ENCODE data around the gene TIRAP. TPM values are rescaled to one million over a fixed set of nuclear protein-coding genes. Genes with fewer than 3 reads are reported as not detected.
A peak's percentile ranks its signal among the peaks of the same experiment; 100 is the strongest.
"Not testable (repeated sequence)": the region's sequence is repeated elsewhere in the genome, so short reads cannot be mapped to it uniquely, and the experiment has no call there.

The TIRAP gene
- total RNA-seq, 1 donor from 2014 or later = 7.2 TPM

DNA sequence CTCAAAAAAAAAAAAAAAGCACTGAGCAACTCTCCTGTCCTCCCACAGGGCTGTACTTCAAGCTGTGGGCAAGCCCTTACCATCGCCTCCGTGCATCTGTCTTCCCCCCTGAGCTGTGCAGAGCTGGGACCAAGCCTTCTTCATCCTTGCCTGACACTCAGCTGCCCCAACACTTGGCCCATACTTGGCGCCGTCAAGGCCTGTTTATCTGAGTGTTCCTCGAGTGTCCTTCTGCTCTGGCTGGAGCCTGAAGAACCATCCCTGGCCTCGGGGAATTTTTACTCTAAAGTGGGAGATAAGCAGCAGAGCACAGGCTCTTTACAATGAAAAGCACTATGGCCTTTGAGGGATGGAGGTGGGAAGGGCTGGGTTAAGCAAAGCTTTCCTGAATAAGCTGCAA is 1.6 kb upstream of the TIRAP start:
- ATAC-seq (ENCODE audit: poor library complexity) = no peak
- intact Hi-C loops (cut with DNase I) = no loop called here
- no peak for DNase-seq

DNA sequence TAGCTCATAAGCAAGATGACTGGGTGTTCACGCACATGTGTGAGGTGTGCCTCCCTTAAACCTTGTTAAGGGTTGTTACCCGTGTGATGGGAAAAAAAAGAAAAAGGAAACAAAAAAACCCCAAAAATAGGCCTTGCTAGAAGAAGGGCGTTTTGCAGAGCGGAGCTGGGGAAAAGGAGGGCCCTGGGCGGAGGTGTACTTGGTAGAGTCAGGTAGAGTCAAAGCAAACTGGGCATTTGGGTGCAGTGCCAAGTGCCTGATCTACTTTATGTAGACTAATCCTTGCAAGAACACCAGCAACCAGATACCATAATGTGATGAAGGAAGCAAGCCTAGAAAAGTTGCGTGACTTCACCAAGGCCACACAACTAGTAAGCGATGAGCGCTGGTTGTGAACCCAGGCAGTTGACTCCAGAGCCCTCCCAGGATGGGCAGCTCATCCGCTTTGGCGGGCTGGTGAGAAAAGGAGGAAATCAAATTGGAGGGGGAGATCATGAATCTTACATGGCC is 1.2 kb upstream of the TIRAP start:
- ATAC-seq (ENCODE audit: poor library complexity) (no peak), DNase-seq (no peak)
- intact Hi-C loops (cut with DNase I) = no loop called here

DNA sequence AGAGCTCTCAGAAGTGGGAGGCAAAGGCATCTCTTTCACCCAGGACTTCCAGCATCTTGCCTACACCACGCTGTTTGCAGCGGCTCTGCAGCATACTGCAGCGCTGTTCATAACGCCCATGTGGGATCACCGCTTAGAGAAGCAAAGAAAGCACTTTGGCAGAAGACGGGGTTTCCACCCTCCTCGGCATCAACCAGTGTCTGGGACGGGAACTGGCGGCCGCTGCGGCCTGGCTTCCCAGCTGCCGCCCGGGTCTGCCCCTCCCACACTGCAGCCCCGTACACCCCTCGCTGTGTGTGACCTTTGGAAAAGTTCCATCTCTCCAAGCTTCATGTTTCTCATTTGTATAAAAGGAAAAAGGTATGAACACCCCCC is 545 bp upstream of the TIRAP start:
- ATAC-seq (ENCODE audit: poor library complexity) (peak; percentile 85), DNase-seq (peak; percentile 75)
- intact Hi-C loops (cut with DNase I) = no loop called here

DNA sequence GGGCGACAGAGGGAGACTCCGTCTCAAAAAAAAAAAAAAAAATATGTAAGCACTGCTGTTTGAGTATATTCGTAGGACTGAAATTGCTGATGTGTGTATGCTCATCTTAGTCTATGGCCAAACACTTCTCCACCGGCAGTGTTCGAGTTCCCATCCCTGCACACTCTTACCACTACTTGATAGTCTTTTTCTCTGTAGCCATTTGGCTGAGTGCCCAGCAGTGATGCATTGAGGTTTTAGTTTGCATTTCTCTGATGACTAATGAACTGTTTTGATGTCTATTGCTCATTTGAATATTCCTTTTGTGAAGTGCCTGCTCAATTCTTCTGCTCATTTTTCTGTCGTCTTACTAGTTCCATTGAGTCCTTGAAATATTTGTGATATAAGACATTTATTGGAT is 1.9 kb downstream of the TIRAP start:
- intact Hi-C loops (cut with DNase I) = no loop called here
- peak; percentile 55 for DNase-seq

GRCh38 chr11:126288237-126288636 is 5.3 kb downstream of the TIRAP start:
- ATAC-seq (ENCODE audit: poor library complexity) (no peak), DNase-seq (no peak)
- intact Hi-C loops (cut with DNase I) = no loop called here

More for the DNA sequence above, 1.9 kb downstream of the TIRAP start:
- ATAC-seq (ENCODE audit: poor library complexity) = no peak

DNA sequence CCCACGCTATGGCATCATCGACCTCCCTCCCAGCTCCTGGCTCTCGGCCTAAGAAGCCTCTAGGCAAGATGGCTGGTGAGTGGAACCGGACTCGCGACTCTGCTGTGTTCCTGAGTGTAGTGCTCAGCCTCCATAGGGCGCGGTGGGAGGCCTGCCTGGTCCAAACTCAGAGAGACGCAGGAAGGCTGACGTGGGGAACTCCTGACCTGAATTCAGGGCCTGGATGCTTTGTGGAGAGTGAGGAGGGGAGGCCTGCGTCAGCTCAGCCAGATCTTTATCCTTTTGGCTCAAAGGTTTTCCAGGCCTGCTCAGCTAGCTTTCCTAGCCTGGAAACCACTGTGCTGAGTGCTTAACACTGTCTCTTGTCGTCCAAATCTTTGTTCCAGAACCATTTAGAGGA is 8.0 kb downstream of the TIRAP start:
- DNase-seq (no peak), ATAC-seq (ENCODE audit: poor library complexity) (no peak)
- intact Hi-C loops (cut with DNase I) = no loop called here

DNA sequence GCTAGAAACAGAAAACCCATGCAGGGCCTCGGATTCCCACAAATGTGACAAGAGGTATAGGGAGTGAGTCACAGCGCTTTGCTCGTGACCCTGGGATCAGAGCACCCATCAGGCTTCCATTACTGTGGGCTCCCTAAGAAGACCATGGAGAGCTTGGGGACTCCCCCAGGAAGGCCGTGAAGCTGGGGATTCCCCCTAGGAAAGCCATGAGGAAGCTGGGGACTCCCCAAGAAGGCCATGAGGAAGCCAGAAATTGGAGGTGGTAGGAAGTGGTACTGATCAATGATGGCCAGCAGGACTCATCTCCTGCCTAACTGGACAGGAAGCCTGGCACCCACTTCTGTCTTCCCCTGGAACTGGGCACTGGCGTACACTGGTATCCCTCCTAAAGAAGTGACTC is 10.8 kb downstream of the TIRAP start:
- DNase-seq = no peak
- no peak for ATAC-seq (ENCODE audit: poor library complexity)
- intact Hi-C loops (cut with DNase I) = no loop called here

GRCh38 chr11:126297004-126297403 is 14.1 kb downstream of the TIRAP start:
- intact Hi-C loops (cut with DNase I) = no loop called here
- DNase-seq (no peak), ATAC-seq (ENCODE audit: poor library complexity) (no peak)

DNA sequence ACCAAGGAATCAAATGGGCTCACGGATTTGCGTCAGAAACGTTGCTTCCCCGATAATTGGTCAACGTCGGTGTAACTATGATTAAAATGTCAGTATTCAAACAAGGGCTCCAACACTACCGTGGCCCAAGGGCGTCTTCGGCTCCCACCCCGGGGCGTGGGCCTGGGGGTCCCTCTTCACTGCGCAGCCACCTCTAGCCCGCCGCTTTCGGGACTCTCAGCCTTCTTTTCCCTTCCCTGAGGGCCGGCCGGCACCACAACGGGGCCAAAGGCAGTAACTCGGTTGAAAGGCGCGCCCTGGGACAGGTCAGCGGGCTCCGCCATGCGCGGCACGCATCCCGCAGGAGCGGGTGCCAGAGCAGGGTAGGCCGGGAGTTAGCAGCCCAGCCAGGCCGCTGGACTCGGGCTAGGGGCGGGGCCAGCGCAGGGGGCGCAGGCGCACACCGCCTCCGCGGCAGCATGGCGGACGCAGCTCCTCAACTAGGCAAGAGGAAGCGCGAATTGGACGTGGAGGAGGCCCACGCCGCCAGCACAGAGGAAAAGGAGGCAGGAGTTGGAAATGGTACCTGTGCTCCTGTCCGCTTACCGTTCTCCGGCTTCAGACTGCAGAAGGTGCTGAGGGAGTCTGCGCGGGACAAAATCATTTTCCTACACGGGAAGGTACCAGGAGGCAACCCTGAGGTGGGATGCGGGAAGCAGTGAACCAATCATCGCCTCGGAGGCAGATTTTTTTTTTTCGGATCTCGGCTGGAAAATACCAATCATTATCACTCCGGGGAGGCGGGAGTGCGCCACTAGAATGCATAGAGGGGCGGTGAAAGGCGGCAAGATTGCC is 20.9 kb downstream of the TIRAP start, which contains the start of gene DCPS:
TSS of gene DCPS (plus strand) at position 438 of the 834 bp plus-strand sequence. CDS start at position 459, 21 bp downstream.
- intact Hi-C loops (cut with DNase I) = no loop called here
- ATAC-seq (ENCODE audit: poor library complexity) = peak; percentile 100
- peak; percentile 95 for DNase-seq

DNA sequence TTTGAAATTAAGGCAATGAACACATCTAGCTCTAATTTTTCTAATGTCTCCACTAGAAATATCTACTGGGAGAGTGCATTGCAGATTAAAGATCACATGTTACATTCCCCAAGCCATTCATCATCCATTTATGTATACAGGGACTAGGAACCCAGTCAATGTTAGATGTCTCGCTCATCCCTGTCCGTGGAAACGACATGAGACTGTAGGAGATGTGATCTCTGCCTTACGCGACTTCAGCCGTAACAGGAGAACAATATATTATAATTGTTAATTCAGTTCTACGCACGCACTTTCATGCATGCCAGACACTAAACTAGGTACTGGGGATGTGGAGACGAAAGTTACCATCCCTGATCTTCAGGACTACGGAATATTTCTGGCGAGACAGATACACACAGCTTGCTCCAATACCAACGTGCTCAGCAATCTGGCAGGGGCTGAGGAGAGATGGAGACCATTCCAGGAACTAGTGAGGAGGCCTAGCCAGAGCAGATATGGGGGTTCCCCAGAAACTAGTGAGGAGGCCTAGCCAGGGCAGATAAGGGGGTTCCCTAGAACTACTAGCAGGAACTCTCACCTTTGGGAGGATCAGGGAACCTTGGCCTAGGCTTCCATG is 21.7 kb downstream of the TIRAP start:
- intact Hi-C loops (cut with DNase I) = no loop called here
- DNase-seq (no peak), ATAC-seq (ENCODE audit: poor library complexity) (peak; percentile 7)

DNA sequence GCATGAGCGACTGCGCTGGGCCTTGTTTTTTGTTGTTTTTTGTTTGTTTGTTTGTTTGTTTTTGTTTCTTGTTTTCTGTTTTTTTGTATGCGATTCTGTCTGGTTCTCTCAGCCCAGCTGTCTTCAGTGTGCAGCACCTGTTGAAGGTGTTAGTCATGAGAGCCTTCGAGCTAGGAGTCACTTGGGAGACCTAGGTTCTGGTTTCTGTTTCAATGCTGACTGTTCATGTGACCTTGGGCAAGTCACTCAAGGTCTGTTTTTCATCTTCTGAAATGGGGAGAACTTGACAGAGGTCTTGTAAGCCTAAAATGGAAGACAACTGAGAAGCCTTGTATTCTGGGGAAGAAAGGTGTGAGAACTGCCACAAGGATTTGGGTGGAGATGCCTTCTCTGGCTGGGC is 22.8 kb downstream of the TIRAP start:
- no peak for ATAC-seq (ENCODE audit: poor library complexity)

GRCh38 chr11:126307706-126308105 is 24.8 kb downstream of the TIRAP start:
- ATAC-seq (ENCODE audit: poor library complexity) = no peak
- intact Hi-C loops (cut with DNase I) = no loop called here
- no peak for DNase-seq

More for the DNA sequence above, 22.8 kb downstream of the TIRAP start:
- no peak for DNase-seq
- intact Hi-C loops (cut with DNase I) = no loop called here

- intact Hi-C loops (cut with DNase I) = no loop called here
- DNase-seq (no peak), ATAC-seq (ENCODE audit: poor library complexity) (no peak)
These were observed 25.4 kb downstream of the TIRAP start for GRCh38 chr11:126308271-126308671.

GRCh38 chr11:126308771-126309170 is 25.9 kb downstream of the TIRAP start:
- ATAC-seq (ENCODE audit: poor library complexity); intact Hi-C loops (cut with DNase I); DNase-seq: not testable (repeated sequence)

GRCh38 chr11:126310200-126310991 is 27.5 kb downstream of the TIRAP start:
- DNase-seq (peak; percentile 83), ATAC-seq (ENCODE audit: poor library complexity) (peak; percentile 98)
- intact Hi-C loops (cut with DNase I) = loop anchor here (2.0 to 5.0 kb wide), 2 partner anchors 47 to 170 kb away; partner anchors contain the start of gene ST3GAL4

- ATAC-seq (ENCODE audit: poor library complexity) (peak; percentile 24), DNase-seq (no peak)
- intact Hi-C loops (cut with DNase I) = loop anchor here (2.0 to 5.0 kb wide), 2 partner anchors 46 to 170 kb away; partner anchors contain the start of gene ST3GAL4
These were observed 28.1 kb downstream of the TIRAP start for GRCh38 chr11:126310992-126311310.

DNA sequence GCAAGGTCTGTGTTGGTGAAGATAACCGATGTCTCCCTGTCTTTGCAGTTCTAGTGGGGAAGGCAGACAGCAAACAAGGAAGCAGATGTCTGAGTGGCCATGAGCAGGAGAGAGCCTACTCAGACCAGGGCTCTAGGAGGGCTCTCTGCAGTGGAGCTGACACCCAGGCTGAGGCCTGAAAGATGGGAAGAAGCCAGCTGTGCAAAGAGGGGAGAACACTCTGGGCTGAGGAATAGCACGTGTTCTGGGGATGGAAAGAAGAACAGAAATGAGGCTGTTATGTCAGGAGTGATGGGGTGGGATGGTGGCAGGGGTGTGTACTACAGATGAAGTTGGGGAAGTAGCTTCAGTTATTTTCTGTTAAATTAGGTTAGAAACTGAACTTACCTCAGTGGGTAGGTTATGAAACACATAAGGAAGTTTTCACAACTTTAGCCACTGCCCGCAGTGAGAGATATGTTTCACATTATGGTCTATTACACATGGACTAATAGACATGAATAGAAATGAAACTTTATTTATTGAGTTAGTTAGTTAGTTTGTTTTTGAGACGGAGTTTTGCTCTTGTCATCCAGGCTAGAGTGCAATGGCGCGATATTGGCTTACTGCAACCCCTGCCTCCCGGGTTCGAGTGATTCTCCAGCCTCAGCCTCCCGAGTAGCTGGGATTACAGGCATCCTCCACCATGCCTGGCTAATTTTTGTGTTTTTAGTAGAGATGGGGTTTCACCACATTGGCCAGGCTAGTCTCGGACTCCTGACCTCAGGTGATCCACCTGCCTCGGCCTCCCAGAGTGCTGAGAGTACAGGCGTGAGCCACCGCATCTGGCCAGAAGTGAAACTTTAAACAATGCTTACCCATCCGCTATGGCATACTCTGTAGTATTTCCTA is 28.8 kb downstream of the TIRAP start:
- ATAC-seq (ENCODE audit: poor library complexity) (no peak), DNase-seq (no peak)
- intact Hi-C loops (cut with DNase I) = loop anchor here (2.0 to 5.0 kb wide), 2 partner anchors 46 to 169 kb away; partner anchors contain the start of gene ST3GAL4

DNA sequence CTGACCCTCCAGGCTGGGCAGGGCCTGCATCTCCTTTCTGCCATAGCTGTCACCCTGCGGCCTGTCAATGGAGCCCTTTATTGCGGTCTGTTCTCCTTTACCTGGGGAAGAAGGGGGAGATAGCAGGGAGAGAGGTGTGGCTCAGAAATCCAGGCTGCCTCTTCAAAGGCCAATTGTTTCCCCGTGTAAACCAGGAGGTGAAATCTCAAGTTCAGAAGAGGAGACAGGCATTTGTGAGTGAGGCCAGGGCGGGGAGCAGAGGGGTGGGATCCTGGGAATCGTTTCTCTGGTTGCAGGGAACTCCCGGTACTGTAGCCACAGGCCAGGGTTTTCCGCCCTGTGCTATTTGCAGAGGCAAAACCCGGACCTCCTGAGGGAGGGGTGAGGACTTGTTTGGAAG is 30.1 kb downstream of the TIRAP start:
- DNase-seq (no peak), ATAC-seq (ENCODE audit: poor library complexity) (no peak)
- intact Hi-C loops (cut with DNase I) = loop anchor here (5.0 kb wide), 1 partner anchor 44 kb away; the partner anchor contains the start of gene ST3GAL4

Measured in Right ventricle myocardium superior (tissue), 1 donor.